ENCODE results near the gene EPSTI1. TPM values are rescaled to one million over a fixed set of nuclear protein-coding genes. Genes with fewer than 3 reads are reported as not detected.

Gene EPSTI1
- total and polyA plus RNA-seq, 10 of the 15 experiments (the other 5 are each of a cell fraction or from before 2014, with no cell fraction given) = 4.7 to 32.0 (median 24.2) TPM

DNA sequence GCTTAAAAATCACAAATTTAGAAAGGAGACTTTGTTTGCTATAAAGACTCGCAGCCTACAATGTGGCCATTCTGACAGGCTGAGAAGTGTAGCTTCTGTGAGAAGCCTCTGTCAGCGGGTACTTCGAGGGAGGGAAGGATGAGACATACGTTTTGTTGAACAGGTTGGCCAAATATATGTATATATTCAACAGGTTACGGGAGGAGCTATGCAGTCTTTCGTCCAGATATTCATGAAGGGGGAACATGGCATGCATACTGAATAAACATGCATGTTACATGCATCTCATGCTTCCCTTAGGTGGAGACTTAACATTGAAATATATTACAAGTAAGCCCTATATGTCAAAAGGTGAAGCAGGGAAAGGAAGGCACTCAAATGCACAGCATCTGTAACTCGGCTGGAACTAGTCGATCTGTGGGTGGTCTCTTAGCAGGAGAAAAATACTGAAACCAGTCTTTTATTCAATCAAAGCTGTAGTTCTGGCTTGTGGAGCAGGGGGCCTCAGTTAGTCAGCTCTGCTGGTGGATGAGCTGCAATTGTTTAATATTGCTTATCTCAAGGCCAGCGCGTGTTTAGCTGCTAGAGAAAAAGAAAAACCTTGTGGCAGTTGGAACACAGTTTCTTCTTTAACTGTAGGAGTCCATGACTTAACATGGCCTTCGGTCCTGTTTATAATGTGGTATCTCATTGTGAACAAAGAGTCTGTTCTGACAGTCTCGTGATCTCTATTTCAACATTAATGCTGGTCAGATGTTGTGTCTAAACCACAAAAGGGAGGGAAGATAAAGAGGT, 116.4 kb downstream of the EPSTI1 start:
- SMC1A ChIA-PET (ENCODE audit: uncharacterized antibody, unreplicated experiment) = interaction anchor here (0.5 to 3.0 kb wide), 17 partner anchors 9 to 553 kb away, joined by 3 to 13 read pairs (median 4); partner anchors contain the start of gene EPSTI1
- DNase-seq (ENCODE audit: low read depth, low spot score) (no peak), ATAC-seq (peak; percentile 46; the same call in 2 of the 3 replicates), FAIRE-seq (no peak)
- no peaks in the 10 kb centered on the region for H4K20me1 ChIP-seq (ENCODE audit: control insufficient read depth, insufficient read depth)
- RAD21 ChIA-PET (ENCODE audit: unreplicated experiment) = interaction anchor here (0.5 to 1.6 kb wide), 9 partner anchors 10 to 257 kb away, joined by 3 to 6 read pairs (median 4); no protein-coding TSS in a partner anchor
- POLR2A ChIA-PET = interaction anchor here (0.8 kb wide), 1 partner anchor 115 kb away, joined by 3 read pairs; no protein-coding TSS in a partner anchor
- H3K79me2 ChIP-seq (ENCODE audit: control insufficient read depth, insufficient read depth, low read length) = no peaks in the 10 kb centered on the region
- in situ Hi-C loops (cut with MboI) (no loop called here), intact Hi-C loops (cut with micrococcal nuclease; ENCODE audit: unreplicated experiment) (loop anchor here (5.0 kb wide), 2 partner anchors 278 to 598 kb away; no protein-coding TSS in a partner anchor)
- no peak overlapping the region for H3K4me3 ChIP-seq
- no peaks in the 10 kb centered on the region for H3K36me3 ChIP-seq (ENCODE audit: control insufficient read depth in 2 of 2, insufficient read depth in 2 of 2, low read length in 1 of 2)
- H3K4me1 ChIP-seq (ENCODE audit: control insufficient read depth, insufficient read depth, low read length) = peaks cover 14% of the 10 kb centered on the region
- H2AFZ ChIP-seq (ENCODE audit: control insufficient read depth, low read depth, low read length) = peak overlapping the region; percentile 82
- H3K27ac ChIP-seq (ENCODE audit: control insufficient read depth, insufficient read depth) = peak overlapping the region; percentile 76
- H3K27me3 ChIP-seq (replicated peaks in 1 of 2; ENCODE audit: control insufficient read depth in 2 of 2, insufficient read depth in 2 of 2, low read length in 1 of 2) = no peaks in the 10 kb centered on the region
- no peaks in the 10 kb centered on the region for H3K9me3 ChIP-seq (replicated peaks; ENCODE audit: control insufficient read depth, insufficient read depth, low read length)
- TSS peak; percentile 64 for BruUV-seq (replicated peaks)
- H3K4me2 ChIP-seq (ENCODE audit: control insufficient read depth, insufficient read depth) = peak overlapping the region; percentile 73
- no peak overlapping the region; the same call in 1 of the 2 replicates for H3K9ac ChIP-seq (ENCODE audit: control insufficient read depth, insufficient read depth, low read length)
- CTCF ChIA-PET = interaction anchor here (0.6 to 2.2 kb wide), 6 partner anchors 42 to 324 kb away, joined by 3 to 6 read pairs (median 3); no protein-coding TSS in a partner anchor
- WGBS (ENCODE audit: insufficient coverage, insufficient replicate concordance, low lambda C conversion rate, missing lambda C conversion rate) = 58% methylated on average over 12 of the region's 12 CpGs
- TF ChIP-seq RELA (IDR thresholded peaks at IDR 0.05; ENCODE audit: borderline replicate concordance, partially characterized antibody) (no peak), PKNOX1 (IDR thresholded peaks at IDR 0.05) (no peak), CREB1 (IDR thresholded peaks at IDR 0.05; ENCODE audit: low read depth) (no peak), SMAD5 (IDR thresholded peaks at IDR 0.05; ENCODE audit: low read depth) (no peak), HDAC6 (IDR thresholded peaks at IDR 0.05; ENCODE audit: unreplicated experiment) (no peak), EZH2 (IDR thresholded peaks at IDR 0.05; ENCODE audit: borderline replicate concordance, control insufficient read depth, low read depth, low read length) (no peak), MTA3 (IDR thresholded peaks at IDR 0.05; ENCODE audit: borderline replicate concordance, low read length) (no peak), MTA2 (IDR thresholded peaks at IDR 0.05; ENCODE audit: low read depth) (no peak), ZBTB33 (IDR thresholded peaks at IDR 0.05) (no peak), SPI1 (IDR thresholded peaks at IDR 0.05; ENCODE audit: borderline replicate concordance, insufficient read depth, low read depth, low read length) (no peak), IKZF1 (conservative IDR thresholded peaks at IDR 0.05) (no peak), POU2F2 (IDR thresholded peaks at IDR 0.05; ENCODE audit: borderline replicate concordance, low read depth, low read length) (no peak), TCF3 (IDR thresholded peaks at IDR 0.05; ENCODE audit: borderline replicate concordance, insufficient read depth, low read depth, low read length) (no peak), MYB (IDR thresholded peaks at IDR 0.05; ENCODE audit: borderline replicate concordance, low read depth, low read length) (0 out of 2 replicates have a peak, but pooled peaks have one; percentile 38), ZNF384 (IDR thresholded peaks at IDR 0.05; ENCODE audit: borderline replicate concordance, low read depth, low read length) (no peak), SREBF1 (IDR thresholded peaks at IDR 0.05; ENCODE audit: low read length) (no peak), FOXM1 (IDR thresholded peaks at IDR 0.05; ENCODE audit: low read depth, low read length) (no peak), HDAC2 (IDR thresholded peaks at IDR 0.05) (no peak)

Data from GM12878 (cell line).